ENCODE results near the gene MED13L.
A peak's percentile ranks its signal among the peaks of the same experiment; 100 is the strongest.

Gene MED13L

GRCh38 chr12:116130431-116130830 is 147.1 kb downstream of the MED13L start:
- no peak for DNase-seq (ENCODE audit: low spot score)

DNA sequence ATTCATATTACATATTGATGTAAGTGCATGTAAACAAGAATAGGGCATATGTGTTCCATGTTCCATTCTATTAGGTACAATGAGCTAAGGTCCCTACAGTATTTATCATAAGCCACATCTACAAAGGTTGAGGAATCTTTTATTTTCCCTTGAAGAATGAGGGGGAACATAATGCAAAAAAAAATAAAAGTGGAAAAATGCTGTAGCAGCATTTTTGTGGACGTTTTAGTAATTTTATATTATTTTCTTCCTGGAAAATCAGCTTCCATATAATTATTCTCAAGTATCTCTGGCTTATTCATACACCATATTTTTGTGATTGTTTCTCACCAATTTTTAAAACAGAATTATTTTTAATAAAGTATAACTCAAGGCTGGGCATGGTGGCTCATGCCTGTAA is 148.7 kb downstream of the MED13L start:
- DNase-seq (ENCODE audit: low spot score): no peak

DNA sequence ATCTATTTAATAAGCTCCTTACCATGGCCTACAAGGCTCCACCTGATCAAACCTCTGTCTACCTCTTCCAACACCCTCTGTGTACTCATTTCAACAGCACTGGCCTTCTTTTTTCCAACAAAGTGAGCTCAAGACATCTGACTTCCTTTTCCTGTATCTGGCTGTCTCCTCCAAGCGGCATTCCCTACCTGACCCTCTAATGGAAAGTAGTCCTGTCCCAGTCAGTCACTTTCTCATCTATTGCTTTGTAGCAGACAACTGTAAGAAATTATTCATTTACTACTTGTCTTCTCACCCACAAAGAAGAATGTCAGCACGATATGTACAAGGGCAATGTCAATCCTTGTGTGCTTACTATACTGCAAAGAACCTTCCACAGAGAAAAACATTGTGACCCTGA is 149.6 kb downstream of the MED13L start:
- peak; percentile 49 for DNase-seq (ENCODE audit: low spot score)

- DNase-seq (ENCODE audit: low spot score): no peak
These were observed 150.9 kb downstream of the MED13L start for GRCh38 chr12:116126610-116127009.

GRCh38 chr12:116125956-116126566 is 151.4 kb downstream of the MED13L start:
- no peak for DNase-seq (ENCODE audit: low spot score)

- no peak for DNase-seq (ENCODE audit: low spot score)
These were observed 152.4 kb downstream of the MED13L start for GRCh38 chr12:116125084-116125483.

DNA sequence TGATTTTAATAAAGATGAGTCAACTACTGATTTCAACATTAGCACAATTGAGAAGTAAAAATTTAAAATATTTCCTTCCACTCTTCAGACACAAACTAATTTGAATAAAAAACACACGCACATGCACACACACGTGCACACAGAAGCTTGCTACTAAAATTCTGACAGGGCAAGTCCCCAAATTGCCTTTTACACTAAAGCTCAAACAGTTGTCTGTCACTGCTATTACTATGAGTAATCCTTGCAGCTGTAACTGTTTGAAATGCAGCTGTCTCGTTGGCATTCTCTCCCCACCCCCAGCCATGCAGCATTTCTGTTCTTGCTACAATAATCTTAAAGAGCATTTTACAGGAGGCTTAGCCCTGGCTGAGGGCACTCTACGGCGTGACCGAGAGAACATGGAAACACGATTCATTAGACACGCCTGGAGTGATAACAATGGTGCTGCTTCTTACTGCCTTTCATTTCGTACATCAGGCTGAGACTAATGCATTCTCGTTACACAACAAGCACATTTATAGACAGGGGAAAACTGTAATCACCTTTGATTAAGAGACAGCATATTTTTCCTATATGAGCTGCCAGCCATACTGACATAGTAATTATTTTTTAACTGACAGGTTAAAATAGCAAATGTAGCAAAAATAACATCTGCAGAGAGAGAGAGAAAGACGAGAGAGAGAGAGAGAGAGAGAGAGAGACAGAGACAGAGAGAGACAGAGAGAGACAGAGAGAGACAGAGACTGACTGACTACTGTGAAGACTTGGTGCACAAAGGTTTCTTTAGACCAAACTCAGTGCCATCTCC is 153.8 kb downstream of the MED13L start:
- peak; percentile 60 for DNase-seq (ENCODE audit: low spot score)

DNA sequence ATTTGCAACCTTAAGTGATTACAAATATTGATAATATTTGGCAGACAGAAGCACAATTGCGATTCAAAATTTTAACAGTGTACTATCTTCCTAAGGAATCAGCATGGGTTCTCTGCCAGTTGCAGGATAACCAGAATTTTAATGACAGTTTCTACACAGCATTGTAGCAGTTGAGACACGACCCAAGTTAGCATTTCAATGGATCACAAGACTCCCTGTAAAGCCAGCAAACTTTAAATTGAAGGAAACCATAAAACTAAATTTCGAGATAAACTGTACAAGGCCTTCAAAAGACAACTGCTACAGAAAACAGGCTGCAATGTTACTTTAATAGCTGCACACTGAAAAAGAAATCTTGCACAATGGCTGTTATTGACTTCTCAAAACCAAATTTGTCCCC is 154.9 kb downstream of the MED13L start:
- DNase-seq (ENCODE audit: low spot score): no peak

- DNase-seq (ENCODE audit: low spot score): no peak
These were observed 156.0 kb downstream of the MED13L start for GRCh38 chr12:116121453-116121871.

DNA sequence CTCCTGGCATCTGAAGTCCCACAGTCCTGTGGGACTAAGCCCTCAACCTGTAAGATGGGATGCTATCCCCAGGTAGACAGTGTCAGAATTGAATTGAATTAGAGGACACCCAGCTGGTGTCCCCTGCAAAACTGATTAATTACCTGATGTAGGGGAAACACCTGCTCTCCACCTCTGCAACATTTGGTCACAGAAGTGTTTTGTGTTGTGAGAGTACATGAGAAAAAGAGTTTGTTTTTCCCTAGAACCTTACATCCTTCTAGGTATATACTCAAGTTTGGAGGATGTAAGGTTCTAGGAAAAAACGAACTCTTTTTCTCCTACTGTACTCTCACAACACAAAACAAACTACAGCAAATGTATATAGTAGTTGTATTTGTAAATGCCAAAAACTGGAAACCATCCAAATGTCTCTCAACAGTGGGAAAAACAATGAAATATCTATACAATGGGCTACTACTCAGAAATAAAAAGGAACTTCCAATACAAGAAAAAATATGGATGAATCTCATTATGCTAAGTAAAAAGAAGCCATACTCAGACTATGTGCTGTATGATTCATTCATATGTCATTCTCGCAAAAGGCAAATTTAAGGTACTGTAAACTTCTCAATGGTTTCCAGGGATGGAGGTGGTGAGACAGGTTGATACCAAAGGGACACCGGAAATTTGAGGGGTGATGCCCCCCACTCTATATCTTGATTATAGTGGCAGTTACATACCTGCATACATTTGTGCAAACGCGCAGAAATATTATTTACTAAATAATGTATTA is 160.7 kb downstream of the MED13L start:
- DNase-seq (ENCODE audit: low spot score): no peak

- no peak for DNase-seq (ENCODE audit: low spot score)
These were observed 163.9 kb downstream of the MED13L start for GRCh38 chr12:116113398-116114130.

GRCh38 chr12:116106870-116107269 is 170.6 kb downstream of the MED13L start:
- DNase-seq (ENCODE audit: low spot score): no peak

DNA sequence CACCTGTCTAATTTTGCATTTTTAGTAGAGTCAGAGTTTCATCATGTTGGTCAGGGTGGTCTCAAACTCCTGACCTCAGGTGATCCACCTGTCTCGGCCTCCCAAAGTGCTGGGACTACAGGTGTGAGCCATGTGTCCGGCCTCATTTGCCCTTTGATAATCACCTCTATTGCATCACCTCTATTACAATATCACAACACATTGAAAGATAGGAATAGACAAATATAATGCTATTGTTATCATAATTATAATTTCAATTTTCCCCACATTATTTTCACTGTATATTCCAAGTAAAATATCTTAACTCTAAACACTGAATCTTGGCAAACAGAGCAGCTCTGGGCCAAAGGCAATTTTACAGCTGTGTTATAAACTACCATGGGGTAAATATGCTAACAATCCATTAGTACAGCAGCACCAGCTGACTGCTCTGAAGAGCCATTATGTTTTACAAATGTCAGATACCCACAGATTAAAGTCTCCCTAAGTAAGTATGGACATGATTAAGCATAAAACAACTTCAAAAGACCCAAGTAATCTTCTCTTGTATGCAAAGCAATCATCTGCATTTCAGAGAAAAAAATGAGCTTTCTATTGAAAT is 173.2 kb downstream of the MED13L start:
- no peak for DNase-seq (ENCODE audit: low spot score)

GRCh38 chr12:116101991-116102390 is 175.5 kb downstream of the MED13L start:
- DNase-seq (ENCODE audit: low spot score): no peak

DNA sequence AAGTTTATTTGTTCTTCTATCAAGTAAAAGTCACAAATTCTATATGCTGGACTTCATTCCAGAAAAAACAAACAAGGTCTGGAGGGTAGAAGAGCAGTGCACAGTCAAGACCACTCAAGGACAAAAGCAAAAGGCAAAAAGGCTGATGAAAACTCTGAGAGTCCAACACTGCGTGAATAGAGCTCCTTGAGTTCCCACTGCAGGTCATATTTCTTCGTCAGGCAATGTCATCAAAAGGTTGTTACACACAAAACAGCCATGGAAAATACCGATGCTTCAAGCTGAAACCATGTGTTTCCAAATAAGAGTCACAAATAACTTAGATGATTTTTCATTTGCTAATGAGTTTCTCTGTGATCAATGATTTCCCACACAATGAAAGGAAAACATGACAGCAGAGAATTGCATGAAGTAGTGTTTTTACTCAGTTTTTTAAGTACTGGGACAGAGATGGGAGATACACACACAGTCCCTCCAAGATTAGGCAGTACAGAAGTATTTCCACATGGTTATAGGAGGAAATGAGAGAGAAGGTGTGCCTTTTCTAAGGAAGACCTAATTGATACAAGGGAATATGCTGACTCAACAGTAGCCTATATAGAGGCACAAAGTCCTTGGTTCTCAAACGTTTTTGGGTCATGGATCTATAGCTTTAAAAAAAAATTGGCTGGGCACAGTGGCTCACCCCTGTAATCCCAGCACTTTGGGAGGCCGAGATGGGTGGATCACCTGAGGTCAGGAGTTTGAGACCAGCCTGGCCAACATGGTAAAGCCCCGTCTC is 177.7 kb downstream of the MED13L start:
- DNase-seq (ENCODE audit: low spot score): no peak

- no peak for DNase-seq (ENCODE audit: low spot score)
These were observed 180.6 kb downstream of the MED13L start for GRCh38 chr12:116096874-116097273.

- no peak for DNase-seq (ENCODE audit: low spot score)
These were observed 183.0 kb downstream of the MED13L start for GRCh38 chr12:116094475-116094874.

DNA sequence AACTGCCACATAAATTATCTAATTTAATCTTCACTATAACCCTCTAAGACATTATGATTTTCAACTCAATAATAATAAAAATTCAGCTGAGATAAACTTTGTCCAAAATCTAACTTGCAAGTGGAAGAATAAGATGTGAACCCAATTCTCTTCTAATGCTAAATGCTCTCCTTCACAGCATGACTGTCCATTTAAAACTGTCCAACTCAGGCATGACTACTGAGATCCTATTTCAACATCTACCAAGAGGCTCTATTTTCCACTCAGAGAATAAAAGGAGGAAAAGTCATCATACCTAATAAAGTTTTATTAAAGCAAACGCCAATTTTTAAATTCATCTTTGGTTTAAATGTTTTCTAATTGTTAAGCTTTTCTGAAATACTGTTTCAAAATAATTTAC is 183.6 kb downstream of the MED13L start:
- DNase-seq (ENCODE audit: low spot score): no peak

GRCh38 chr12:116092776-116093175 is 184.7 kb downstream of the MED13L start:
- DNase-seq (ENCODE audit: low spot score): no peak

GRCh38 chr12:116092162-116092561 is 185.3 kb downstream of the MED13L start:
- no peak for DNase-seq (ENCODE audit: low spot score)

DNA sequence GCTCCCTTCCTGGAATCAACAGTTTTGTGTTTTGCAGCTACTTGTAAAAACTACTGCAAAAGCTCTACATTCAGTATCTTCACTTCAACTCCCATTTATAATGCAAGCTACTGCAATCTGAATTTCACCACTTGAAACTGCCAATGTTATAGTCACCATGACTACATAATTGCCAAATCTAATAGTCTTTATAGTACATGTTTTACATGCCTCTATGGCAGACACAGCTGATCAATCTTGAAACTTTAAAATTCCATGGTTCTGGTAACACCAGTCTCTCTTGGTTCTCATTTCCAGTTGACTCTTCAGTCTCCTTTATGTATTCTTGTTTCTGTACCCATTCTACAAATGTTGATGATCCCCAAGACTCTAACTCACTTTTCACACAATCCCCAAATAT is 185.9 kb downstream of the MED13L start:
- no peak for DNase-seq (ENCODE audit: low spot score)

Data from kidney tubule cell (primary cell).